Measurements from ENCODE around the gene PARD3B.

PARD3B gene

GRCh38 chr2:204730603-204731002 lies 185.3 kb downstream of the PARD3B start:
- no peak overlapping the region for H3K4me3 ChIP-seq (ENCODE audit: low read depth, low read length)
- TF ChIP-seq CTCF (IDR thresholded peaks at IDR 0.05; ENCODE audit: control insufficient read depth, extremely low read depth, insufficient read depth): no peak
- DNase-seq (ENCODE audit: low read depth): no peak

DNA sequence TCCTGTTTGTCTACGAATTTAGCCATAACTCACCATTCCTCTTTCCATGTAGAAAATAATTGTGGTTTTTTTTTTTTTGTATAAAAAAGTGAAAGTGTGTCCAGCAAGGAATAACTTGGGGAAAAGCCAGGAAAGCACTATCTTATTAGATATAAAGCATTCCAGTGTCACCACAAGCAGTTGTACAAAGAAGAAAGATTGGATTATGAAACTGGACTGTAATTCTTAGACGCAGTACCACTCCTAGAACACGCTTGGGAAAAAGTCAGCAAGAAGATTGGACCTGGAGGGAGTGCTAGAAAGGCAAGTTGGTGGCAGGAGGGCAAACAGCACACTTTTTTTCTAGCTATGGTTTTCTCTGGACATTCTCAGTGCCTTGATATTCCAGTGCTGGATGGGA lies 186.7 kb downstream of the PARD3B start:
- TF ChIP-seq CTCF (IDR thresholded peaks at IDR 0.05; ENCODE audit: control insufficient read depth, extremely low read depth, insufficient read depth): no peak
- no peak for DNase-seq (ENCODE audit: low read depth)

GRCh38 chr2:204737296-204737695 lies 192.0 kb downstream of the PARD3B start:
- no peak for DNase-seq (ENCODE audit: low read depth)
- H3K4me3 ChIP-seq (ENCODE audit: low read depth, low read length): no peak overlapping the region
- no peak for TF ChIP-seq CTCF (IDR thresholded peaks at IDR 0.05; ENCODE audit: control insufficient read depth, extremely low read depth, insufficient read depth)

More for the DNA sequence above, 186.7 kb downstream of the PARD3B start:
- H3K4me3 ChIP-seq (ENCODE audit: low read depth, low read length): no peak overlapping the region

- no peak for TF ChIP-seq CTCF (IDR thresholded peaks at IDR 0.05; ENCODE audit: control insufficient read depth, extremely low read depth, insufficient read depth)
- no peak for DNase-seq (ENCODE audit: low read depth)
These were observed 193.4 kb downstream of the PARD3B start for GRCh38 chr2:204738721-204739120.

GRCh38 chr2:204743393-204743960 lies 198.2 kb downstream of the PARD3B start:
- no peak for TF ChIP-seq CTCF (IDR thresholded peaks at IDR 0.05; ENCODE audit: control insufficient read depth, extremely low read depth, insufficient read depth)
- no peak overlapping the region for H3K4me3 ChIP-seq (ENCODE audit: low read depth, low read length)
- DNase-seq (ENCODE audit: low read depth): no peak

More at GRCh38 chr2:204738721-204739120, 193.4 kb downstream of the PARD3B start:
- no peak overlapping the region for H3K4me3 ChIP-seq (ENCODE audit: low read depth, low read length)

DNA sequence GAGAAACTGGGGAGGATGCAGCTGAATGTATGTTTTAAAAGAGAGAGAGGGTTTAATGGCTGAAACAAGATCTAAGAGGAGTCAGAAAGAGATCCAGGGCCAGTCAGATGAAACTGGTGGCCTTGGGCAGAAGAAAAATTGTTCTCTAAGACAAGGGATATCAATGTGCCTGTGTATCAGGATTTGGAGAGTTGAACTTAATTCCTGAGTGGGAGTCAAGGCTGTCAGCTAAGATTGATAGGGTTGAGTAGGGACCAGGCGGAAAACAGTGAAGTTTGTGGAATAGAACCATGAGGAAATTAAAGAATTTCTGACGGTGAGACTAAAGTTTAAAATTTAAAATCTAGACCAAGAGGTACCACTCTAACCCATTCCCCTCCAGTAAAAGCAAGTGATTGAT lies 199.2 kb downstream of the PARD3B start:
- DNase-seq (ENCODE audit: low read depth): no peak
- no peak for TF ChIP-seq CTCF (IDR thresholded peaks at IDR 0.05; ENCODE audit: control insufficient read depth, extremely low read depth, insufficient read depth)
- H3K4me3 ChIP-seq (ENCODE audit: low read depth, low read length): no peak overlapping the region

GRCh38 chr2:204748286-204748685 lies 203.0 kb downstream of the PARD3B start:
- no peak for DNase-seq (ENCODE audit: low read depth)
- H3K4me3 ChIP-seq (ENCODE audit: low read depth, low read length): no peak overlapping the region
- no peak for TF ChIP-seq CTCF (IDR thresholded peaks at IDR 0.05; ENCODE audit: control insufficient read depth, extremely low read depth, insufficient read depth)
